ENCODE results near the gene CBFA2T3.

The CBFA2T3 gene

DNA sequence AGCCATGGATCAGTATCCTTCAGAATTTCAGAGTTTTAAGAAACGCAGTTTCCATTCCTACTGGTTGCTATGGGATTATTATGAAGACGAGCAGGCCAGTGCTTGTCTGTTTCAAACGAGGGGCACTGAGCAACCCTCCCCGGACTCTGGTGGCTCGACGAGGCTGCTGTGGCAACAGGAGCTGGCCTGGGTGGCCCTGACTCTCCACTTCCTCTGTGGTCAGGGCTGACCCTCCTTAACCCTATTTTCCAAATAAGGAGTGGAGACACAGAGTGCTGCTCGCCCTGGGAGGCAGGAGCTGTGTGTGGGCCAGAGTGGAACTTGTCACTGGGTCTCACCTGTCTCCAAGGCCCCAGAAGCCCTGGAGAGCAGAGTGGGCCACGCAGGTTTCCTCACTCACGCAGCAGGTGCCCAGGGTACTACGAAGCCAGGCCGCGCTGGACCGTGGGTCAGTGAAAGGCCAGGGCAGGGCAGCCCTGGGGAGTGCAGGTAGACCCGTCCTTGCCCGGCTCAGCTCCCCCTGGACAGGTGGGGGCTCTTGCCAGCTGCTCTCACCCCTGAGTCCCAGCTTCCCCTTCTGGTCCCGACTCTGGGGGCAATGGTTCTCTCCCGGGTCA, 123.6 kb downstream of the CBFA2T3 start:
- DNase-seq = no peak

DNA sequence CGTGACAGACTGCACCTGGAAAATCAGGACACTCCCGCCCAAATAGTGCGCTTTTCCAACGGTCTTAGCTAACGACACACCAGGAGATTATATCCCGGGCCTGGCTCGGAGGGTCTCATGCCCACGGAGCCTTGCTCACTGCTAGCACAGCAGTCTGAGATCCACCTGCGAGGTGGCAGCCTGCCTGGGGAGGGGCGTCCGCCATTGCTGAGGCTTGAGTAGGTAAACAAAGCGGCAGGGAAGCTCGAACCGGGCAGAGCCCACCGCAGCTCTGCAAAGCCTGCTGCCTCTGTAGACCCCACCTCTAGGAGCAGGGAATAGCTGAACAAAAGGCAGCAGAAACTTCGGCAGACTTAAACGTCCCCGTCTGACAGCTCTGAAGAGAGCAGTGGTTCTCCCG, 125.4 kb downstream of the CBFA2T3 start:
- no peak for DNase-seq

DNA sequence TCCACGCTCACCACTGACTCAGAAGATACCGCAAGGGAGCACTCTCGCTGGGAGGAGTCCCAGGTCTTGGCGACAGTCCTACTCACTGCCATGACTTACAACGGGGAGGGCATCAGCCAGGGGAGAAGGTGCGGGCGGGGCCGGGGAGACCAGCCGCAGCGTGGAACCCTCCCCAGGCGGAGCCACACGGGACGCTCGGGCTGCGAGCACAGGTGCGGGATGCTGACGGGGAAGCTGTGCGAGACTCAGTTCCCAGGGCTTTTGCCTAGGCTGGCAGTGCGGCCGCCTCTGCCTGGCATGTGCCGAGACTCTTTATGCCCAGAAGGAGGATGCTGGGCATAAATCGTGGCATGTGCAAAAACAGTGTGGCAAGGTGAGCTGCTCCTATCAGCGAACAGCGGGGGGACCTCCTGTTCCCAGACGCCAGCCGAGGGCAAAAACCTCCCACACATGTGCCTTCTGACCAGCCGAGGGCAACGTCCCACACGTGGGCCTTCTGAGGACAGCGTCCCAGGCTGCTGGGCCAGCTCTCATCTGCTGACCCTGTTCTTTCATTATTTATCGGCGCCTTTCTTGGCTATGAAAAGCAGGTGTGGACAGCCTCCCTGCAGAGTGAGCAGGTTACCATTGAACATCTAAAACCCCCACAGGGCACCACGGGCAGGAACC, 126.3 kb downstream of the CBFA2T3 start:
- DNase-seq = no peak

DNA sequence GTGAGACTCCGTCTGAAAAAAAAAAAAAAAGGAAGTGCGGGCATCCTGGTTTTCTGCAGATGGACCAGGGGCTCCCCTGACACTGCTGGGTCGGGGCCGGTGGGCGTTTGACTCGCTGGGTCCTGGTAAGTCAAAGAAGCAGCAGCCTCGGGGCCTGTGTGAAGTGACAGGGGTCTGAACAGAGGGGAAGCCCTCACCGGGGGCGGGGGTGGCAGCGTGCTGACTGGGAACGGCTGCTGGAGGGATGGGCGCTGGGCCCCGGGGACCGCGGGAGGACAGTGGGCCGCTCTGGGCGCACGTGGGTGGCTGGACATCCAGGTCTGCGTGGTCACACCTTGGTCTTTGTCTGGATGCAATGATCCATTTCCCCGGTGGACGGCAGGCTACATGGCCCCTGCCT, 128.4 kb downstream of the CBFA2T3 start:
- no peak for DNase-seq

- DNase-seq = no peak
These were observed 129.4 kb downstream of the CBFA2T3 start for GRCh38 chr16:88847654-88848053.

GRCh38 chr16:88846088-88846487, 130.9 kb downstream of the CBFA2T3 start:
- DNase-seq = no peak

GRCh38 chr16:88844419-88845036, 132.5 kb downstream of the CBFA2T3 start:
- DNase-seq = no peak

GRCh38 chr16:88843256-88843655, 133.8 kb downstream of the CBFA2T3 start:
- no peak for DNase-seq

GRCh38 chr16:88842806-88843205, 134.2 kb downstream of the CBFA2T3 start:
- no peak for DNase-seq

DNA sequence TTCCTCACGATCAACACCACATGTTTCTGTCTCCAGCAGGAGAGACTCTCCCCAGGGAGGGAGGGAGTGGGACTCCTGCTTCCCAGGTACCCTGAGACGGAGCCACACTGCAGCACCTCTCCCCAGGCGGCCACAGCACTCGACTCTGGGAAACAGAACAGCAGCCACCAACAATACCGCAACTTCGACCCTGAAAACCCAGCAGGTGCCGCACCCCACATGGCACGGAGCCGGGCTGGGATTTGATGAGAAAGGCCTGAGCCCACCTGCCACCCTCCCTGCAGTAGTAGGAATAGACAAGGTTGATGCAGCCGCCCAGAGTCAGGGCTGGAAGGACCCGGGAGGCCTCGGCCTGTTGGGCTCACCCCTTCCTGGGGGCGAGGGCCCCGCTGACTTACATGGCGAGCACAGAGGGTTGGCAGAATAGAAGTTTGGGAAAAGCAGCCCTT, 134.7 kb downstream of the CBFA2T3 start:
- no peak for DNase-seq

DNA sequence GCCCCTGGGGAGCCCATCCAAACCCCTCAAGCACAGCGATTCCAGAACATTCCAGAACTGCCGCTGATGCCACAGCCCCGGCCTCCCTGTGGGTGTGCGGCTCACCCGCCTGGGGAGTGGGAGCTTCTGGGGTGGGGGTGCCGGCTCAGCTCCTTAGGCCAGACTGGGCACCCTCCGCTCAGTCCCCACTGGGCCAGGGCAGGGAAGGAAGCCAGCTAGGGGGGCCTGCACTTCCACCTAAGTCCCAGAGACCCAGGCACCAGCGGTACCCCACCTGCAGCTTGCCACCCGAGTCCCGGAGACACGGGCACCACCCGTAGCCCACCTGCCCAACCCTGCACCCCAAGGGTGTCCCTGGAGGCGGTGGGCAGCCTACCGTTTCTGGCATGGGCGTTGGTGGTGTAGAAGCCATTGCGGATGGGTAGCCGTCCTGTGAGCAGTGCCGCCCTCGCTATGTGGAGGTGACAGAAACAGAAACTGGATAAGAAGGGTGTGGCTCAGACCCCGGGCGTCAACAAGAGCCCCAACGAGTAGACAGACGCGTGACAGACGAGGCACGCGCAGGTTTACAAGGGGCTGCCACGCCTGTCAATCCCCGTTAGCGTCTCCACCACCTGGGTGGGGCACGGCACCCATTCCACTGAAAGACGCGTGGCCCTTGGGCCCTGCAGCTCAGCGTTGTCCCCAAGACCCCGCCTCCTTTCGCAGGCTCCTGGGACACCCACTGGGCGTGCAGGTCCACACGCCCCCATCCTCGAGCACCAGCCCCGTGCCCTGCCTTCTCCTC, 135.3 kb downstream of the CBFA2T3 start:
- DNase-seq = no peak

DNA sequence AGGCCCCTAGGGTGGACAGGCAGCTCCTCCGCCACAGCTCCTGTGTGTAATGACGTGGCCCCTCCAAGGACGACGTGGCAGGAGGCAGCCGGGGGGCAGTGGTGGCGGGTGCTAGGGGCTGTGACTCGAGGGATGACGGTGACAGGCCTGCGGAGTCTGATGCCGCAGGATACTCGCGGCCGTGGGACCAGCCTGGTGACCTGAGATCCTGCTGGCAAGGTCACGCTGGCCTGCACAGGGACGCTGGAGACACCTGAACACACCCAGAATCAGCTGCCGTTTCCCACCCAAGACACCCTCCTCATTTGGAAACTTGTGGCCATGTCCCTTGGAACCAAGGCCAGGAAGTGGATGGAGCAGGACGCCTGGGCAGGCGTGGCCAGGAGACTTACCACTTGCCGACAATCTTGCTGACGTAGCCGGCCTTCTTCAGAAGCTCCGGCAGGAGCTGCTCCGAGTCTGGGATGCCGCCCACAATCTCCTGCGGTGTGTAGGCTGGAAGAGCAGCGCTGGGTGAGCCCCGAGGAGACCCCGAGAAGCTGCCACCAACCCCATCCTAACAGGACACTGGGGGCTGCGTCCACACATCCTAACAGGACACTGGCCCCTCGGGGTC, 136.3 kb downstream of the CBFA2T3 start:
- DNase-seq = no peak

- DNase-seq = no peak
These were observed 137.0 kb downstream of the CBFA2T3 start for GRCh38 chr16:88839745-88840599.

DNA sequence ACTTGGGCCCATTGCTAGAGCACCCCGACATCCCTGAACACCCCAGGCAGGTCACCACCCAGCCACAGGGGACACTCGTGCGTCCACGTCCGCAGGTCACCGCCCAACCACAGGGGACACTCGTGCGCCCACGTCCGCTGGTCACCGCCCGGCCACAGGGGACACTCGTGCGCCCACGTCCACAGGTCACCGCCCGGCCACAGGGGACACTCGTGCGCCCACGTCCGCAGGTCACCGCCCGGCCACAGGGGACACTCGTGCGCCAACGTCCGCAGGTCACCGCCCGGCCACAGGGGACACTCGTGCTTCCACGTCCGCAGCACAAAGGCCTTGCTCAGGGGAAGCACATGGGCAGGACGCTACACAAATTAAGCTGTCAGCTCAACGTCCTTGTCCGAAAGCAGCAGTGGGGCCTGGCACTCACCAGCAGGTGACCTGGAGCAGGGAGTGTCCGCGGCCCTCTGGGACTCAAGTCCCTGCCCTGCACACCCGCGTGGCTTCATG, 137.9 kb downstream of the CBFA2T3 start:
- no peak for DNase-seq

DNA sequence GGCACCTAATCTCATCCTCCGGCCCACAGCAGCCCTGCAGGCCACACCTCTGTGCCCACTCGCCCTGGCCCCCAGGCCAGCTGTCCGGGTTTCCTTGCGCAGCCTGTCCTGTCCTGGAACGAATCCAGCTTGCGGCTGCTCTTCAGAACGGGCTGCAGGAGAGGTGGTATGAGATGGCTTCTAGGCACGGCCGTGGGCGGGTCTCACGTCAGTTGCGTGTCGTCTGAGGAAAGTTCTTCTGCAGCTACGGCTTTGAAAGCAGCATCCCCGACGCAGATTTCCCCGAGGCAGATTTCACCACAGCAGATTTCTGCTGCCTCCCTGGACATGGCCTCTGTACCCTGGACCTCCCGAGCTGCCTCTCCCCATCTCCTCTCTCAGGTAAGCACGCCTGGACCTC, 138.4 kb downstream of the CBFA2T3 start:
- DNase-seq = no peak

DNA sequence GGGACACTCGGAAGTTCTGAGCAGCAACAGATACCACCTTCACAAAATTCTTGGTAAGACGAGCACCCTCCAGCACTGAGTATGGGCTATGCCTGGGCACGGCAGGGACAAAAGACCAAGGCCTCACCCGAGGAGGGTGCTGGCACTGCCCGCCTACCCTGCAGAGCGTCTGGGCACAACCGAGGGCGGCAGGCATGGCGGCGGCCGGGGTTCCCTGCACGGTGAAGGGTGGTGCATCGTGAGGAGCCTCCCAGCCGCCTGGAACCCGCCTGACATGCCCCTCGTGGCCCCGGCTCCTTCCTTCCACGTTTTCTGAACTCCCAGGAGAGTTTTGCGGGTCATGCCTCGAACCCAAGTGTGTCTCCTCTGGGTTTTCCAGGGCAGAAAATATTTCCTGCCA, 139.2 kb downstream of the CBFA2T3 start:
- no peak for DNase-seq

GRCh38 chr16:88836791-88837190, 140.2 kb downstream of the CBFA2T3 start:
- no peak for DNase-seq

- no peak for DNase-seq
These were observed 141.2 kb downstream of the CBFA2T3 start for GRCh38 chr16:88835818-88836217.

- DNase-seq = no peak
These were observed 141.6 kb downstream of the CBFA2T3 start for GRCh38 chr16:88835383-88835782.

- DNase-seq = no peak
These were observed 142.3 kb downstream of the CBFA2T3 start for GRCh38 chr16:88834670-88835069.

DNA sequence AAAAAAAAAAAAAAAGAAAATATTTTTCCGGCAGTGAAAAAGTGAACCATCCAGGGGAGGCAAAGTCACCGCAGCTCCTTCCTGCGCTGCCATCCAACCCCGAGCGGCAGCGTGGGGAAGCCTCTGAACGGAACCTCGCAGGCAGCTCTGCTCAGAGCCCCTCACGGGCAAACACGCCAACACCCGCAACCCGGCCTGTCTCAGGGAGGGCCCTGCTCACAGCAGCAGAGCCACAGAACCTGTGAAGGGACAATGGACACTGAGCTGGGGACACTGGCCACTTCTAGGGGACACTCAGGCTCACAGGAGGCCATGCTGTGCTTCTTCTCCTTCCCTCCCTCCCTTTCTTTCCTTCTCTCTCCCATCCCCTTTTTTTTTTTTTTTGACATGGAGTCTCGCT, 143.9 kb downstream of the CBFA2T3 start:
- DNase-seq = no peak

- DNase-seq = no peak
These were observed 145.2 kb downstream of the CBFA2T3 start for GRCh38 chr16:88831838-88832237.

Measured in CD4-positive, alpha-beta T cell treated with Interleukin-10 for 1 hour (primary cell).